Right ventricle myocardium superior (tissue), 1 donor: Measurements from ENCODE around the gene ANO4. TPM values are rescaled to one million over a fixed set of nuclear protein-coding genes. Genes with fewer than 3 reads are reported as not detected.

Source experiments
- total RNA-seq: library from RNA; stranded (reverse); fragmentation: NEBNext Ultra II Directional; extraction: Animal tissue kit (Norgen Biotek cat#: 25700); gene quantifications from one replicate; pipeline ENCODE4 v1.2.1, GENCODE V29; 2021
- donor health status: DM: no; HTN: yes; CAD: no; lungs with severe emphysema.

ANO4 gene
- total RNA-seq, 1 donor from 2014 or later: not detected

Other genes starting within 250 kb of the ANO4 start
- 2.4 TPM for gene GAS2L3, start 221.1 kb upstream of the ANO4 start, total RNA-seq